GM10248 (cell line): ENCODE measurements around the gene PPARD.

Source experiments
- CTCF ChIA-PET: fragments of 300-600 bp; sonication (Branson Sonifier 250); formaldehyde crosslinking; extraction: SDS; loops from one replicate; lab custom pipeline; 2021; ENCODE audit warnings: antibody characterized with exemption; lab: Yijun Ruan, JAX
- POLR2A ChIA-PET: fragments of 350-650 bp; sonication (Branson Sonifier 250); formaldehyde crosslinking; extraction: SDS; loops from one replicate; lab custom pipeline; 2020; ENCODE audit warnings: antibody characterized with exemption; lab: Yijun Ruan, JAX
- DNase-seq: peaks from one replicate; pipeline ENCODE4 v3.0.0; 2012; ENCODE audit errors: extremely low spot score
- TF ChIP-seq, protein P1 (sequence below): IDR thresholded peaks from 2 replicates; pipeline ENCODE4 v1.5.1; 2012; ENCODE audit warnings: mild to moderate bottlenecking, low read depth; ENCODE audit errors: extremely low read depth, missing control alignments, control extremely low read depth

The PPARD gene

DNA sequence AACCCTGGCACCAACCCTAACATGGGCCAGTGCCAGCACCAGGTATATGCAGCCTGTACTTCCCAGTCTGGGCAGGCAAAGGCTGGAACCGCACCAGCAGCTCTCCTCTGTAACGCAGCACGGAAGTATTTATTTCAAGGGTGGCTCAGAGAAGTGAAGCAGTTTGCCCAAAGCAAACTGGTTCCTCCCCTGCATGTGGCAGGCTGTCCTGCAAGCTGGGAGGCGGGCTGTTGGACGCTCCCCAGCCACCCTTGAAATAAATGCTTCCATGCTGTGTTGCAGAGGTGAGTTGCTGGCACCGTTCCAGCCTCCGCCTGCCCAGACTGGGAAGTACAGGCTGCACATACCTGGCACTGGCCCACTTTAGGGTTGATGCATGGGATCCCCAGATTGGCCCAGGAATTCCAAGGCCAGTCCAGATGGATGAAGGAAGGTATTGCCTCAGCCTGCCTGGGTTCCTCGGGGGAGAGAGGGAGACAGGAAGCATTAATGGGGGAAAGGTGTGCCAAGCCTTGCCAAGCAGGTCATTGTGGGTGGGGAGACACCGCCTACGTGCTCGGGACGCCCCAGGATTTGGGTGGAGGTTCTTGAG, 49.8 kb downstream of the PPARD start:
- TF ChIP-seq, protein P1, sequence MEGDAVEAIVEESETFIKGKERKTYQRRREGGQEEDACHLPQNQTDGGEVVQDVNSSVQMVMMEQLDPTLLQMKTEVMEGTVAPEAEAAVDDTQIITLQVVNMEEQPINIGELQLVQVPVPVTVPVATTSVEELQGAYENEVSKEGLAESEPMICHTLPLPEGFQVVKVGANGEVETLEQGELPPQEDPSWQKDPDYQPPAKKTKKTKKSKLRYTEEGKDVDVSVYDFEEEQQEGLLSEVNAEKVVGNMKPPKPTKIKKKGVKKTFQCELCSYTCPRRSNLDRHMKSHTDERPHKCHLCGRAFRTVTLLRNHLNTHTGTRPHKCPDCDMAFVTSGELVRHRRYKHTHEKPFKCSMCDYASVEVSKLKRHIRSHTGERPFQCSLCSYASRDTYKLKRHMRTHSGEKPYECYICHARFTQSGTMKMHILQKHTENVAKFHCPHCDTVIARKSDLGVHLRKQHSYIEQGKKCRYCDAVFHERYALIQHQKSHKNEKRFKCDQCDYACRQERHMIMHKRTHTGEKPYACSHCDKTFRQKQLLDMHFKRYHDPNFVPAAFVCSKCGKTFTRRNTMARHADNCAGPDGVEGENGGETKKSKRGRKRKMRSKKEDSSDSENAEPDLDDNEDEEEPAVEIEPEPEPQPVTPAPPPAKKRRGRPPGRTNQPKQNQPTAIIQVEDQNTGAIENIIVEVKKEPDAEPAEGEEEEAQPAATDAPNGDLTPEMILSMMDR: no peak
- no peak for DNase-seq
- ChIA-PET CTCF (interaction anchor here (0.6 to 2.3 kb wide), 6 partner anchors 10 to 50 kb away, joined by 3 to 7 read pairs (median 4); partner anchors contain the start of gene PPARD), POLR2A (no interaction called here)

DNA sequence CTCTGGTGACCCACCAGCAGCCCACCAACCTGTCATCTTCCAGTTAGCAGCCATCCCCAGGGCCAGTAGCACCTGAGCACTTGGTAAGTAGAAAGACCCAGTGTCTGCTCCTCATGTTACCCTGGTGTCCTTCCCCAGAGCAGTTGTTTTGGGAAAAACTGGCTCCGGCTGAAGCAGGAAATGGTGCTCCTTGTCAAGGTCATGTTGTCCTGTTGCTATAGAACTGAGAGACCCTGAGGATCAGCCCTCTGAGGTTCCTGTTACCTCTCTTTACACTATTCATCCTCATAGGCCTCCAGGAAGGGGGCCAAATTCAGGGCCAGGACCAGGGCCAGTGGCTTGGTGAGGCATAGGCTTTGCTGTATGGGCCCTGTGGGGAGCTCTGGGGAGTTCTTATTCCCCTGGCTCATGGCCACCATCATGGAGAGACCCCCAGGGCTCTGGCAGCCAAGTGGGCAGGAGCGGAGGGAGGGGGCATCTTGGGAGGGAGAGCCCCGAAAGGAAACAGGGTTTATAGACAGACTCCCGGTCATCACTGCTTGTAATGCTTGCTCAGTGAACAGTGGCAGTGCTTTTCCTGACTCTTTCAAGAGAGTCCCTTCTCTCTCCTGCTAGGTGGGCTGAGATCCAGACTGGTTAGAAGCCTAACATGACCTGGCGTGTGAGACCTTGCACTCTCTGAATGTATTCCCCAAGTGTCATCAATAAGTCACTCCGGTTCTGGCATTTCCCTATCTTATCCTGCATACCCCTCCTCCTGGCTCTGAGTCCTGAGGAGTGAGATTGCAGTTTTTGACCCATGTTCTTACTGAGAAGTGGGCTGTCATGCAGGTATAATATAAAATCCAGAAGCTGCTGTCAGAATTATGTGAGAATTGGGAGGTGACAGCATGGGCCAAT, 50.7 kb downstream of the PPARD start:
- TF ChIP-seq, protein P1: no peak
- CTCF ChIA-PET: interaction anchor here (2.1 to 2.3 kb wide), 2 partner anchors 22 to 23 kb away, joined by 5 to 7 read pairs; no protein-coding TSS in a partner anchor
- no peak for DNase-seq
- POLR2A ChIA-PET: no interaction called here

DNA sequence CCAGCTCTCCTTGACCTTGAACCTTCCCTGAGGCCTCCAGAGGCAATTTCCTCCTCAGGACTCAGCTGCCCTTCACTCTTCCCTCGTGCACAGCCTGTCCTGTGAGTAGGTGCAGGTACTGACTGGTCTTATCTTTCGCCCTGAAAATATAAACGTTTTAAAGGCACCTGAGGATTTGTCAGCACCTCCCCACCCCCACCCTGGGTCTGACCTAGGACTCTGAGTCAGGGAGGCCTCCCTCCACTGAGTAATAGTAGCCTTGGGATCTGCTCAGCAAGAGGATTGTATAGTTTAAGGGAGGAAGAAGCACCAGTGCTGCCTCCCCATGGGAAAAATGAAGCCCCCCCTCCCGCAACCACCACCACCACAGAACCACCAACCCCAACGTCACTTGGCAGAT, 54.6 kb downstream of the PPARD start:
- CTCF ChIA-PET: no interaction called here
- TF ChIP-seq, protein P1: no peak
- no peak for DNase-seq
- POLR2A ChIA-PET: no interaction called here

GRCh38 chr6:35397806-35398418, 55.6 kb downstream of the PPARD start:
- TF ChIP-seq, protein P1: no peak
- ChIA-PET CTCF (interaction anchor here (2.3 kb wide), 1 partner anchor 10 kb away, joined by 4 read pairs; no protein-coding TSS in a partner anchor), POLR2A (no interaction called here)
- no peak for DNase-seq

GRCh38 chr6:35398526-35398925, 56.2 kb downstream of the PPARD start:
- TF ChIP-seq, protein P1: no peak
- DNase-seq: no peak
- ChIA-PET POLR2A (no interaction called here), CTCF (interaction anchor here (2.3 kb wide), 1 partner anchor 10 kb away, joined by 4 read pairs; no protein-coding TSS in a partner anchor)

DNA sequence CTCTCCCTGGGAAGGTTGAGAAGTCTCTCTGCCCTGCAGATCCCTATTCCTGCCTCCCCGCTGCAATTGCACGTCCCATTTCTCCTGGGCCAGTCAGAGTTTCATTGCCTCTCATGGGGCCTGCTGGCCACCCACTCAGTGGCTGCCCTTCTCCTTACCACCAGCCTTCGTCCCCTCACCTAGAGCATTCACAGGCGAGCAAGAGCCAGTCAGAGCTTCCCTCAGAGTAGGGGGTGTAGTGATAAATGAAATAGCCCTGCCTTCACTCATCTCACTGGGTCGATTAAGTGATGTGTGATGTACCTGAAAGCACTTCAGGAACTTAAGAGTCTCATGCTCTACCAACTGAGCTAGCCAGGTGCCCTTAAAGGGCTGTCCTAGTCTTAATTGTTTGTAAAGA, 57.8 kb downstream of the PPARD start:
- ChIA-PET POLR2A (no interaction called here), CTCF (interaction anchor here (1.0 to 2.4 kb wide), 5 partner anchors 15 to 48 kb away, joined by 3 to 9 read pairs (median 3); no protein-coding TSS in a partner anchor)
- TF ChIP-seq, protein P1: no peak
- no peak for DNase-seq
